ENCODE results near the gene ITGB5.

Gene ITGB5

GRCh38 chr3:124860599-124860998 lies 26.6 kb downstream of the ITGB5 start:
- WGBS (ENCODE audit: extremely low coverage, insufficient coverage, low lambda C conversion rate), result no CpG with 5 or more reads among the region's 1 CpG
- no peak overlapping the region for H3K4me2 ChIP-seq (ENCODE audit: low read length)
- no peak overlapping the region for H3K56ac ChIP-seq (ENCODE audit: low read length)
- peaks cover 2% of the 10 kb centered on the region for H3K4me1 ChIP-seq (ENCODE audit: control insufficient read depth, low read depth, low read length)
- no peak overlapping the region for H3K9ac ChIP-seq (ENCODE audit: low read length)
- no peak overlapping the region for H2BK120ac ChIP-seq (ENCODE audit: low read depth, low read length)
- peak; percentile 85 for DNase-seq
- no peak overlapping the region for H2BK15ac ChIP-seq (replicated peaks; ENCODE audit: low read depth)
- H2AK5ac ChIP-seq (ENCODE audit: low read length), result no peak overlapping the region
- no peak overlapping the region for H4K8ac ChIP-seq (ENCODE audit: low read depth, low read length)
- peaks cover 1% of the 10 kb centered on the region for H3K36me3 ChIP-seq (ENCODE audit: control insufficient read depth, insufficient read depth, low read length)
- no peak overlapping the region for H4K5ac ChIP-seq (ENCODE audit: low read length)
- H2BK5ac ChIP-seq (ENCODE audit: low read length), result no peak overlapping the region
- peaks cover 28% of the 10 kb centered on the region for H3K79me1 ChIP-seq (ENCODE audit: low read length)
- H3K79me2 ChIP-seq (ENCODE audit: control insufficient read depth, insufficient read depth, low read length), result peaks cover 59% of the 10 kb centered on the region
- no peaks in the 10 kb centered on the region for H3K27me3 ChIP-seq (ENCODE audit: insufficient read depth, low read length, poor library complexity)
- peak overlapping the region; percentile 23 for H3K18ac ChIP-seq (ENCODE audit: low read length)
- no peak overlapping the region for H3K4me3 ChIP-seq (ENCODE audit: low read length)
- H3K23ac ChIP-seq (ENCODE audit: low read length), result no peak overlapping the region
- H3K27ac ChIP-seq (ENCODE audit: low read depth, low read length), result peak overlapping the region; percentile 39
- H3K4ac ChIP-seq (ENCODE audit: low read depth, low read length), result no peak overlapping the region

- Histone ChIP-seq H2BK15ac (replicated peaks; ENCODE audit: low read depth) (no peak overlapping the region), H3K4me3 (ENCODE audit: low read length) (no peak overlapping the region), H4K5ac (ENCODE audit: low read length) (no peak overlapping the region), H3K56ac (ENCODE audit: low read length) (no peak overlapping the region), H3K4me2 (ENCODE audit: low read length) (no peak overlapping the region), H3K23ac (ENCODE audit: low read length) (no peak overlapping the region), H3K27ac (ENCODE audit: low read depth, low read length) (peak overlapping the region; percentile 54), H3K9ac (ENCODE audit: low read length) (no peak overlapping the region), H3K27me3 (ENCODE audit: insufficient read depth, low read length, poor library complexity) (no peaks in the 10 kb centered on the region), H4K8ac (ENCODE audit: low read depth, low read length) (no peak overlapping the region), H3K18ac (ENCODE audit: low read length) (no peak overlapping the region), H2BK120ac (ENCODE audit: low read depth, low read length) (no peak overlapping the region), H3K79me2 (ENCODE audit: control insufficient read depth, insufficient read depth, low read length) (peaks cover 53% of the 10 kb centered on the region), H3K4ac (ENCODE audit: low read depth, low read length) (no peak overlapping the region), H3K36me3 (ENCODE audit: control insufficient read depth, insufficient read depth, low read length) (peaks cover 5% of the 10 kb centered on the region), H3K4me1 (ENCODE audit: control insufficient read depth, low read depth, low read length) (peaks cover 2% of the 10 kb centered on the region), H2AK5ac (ENCODE audit: low read length) (no peak overlapping the region), H3K79me1 (ENCODE audit: low read length) (peaks cover 25% of the 10 kb centered on the region), H2BK5ac (ENCODE audit: low read length) (no peak overlapping the region)
- DNase-seq, result peak; percentile 82
- WGBS (ENCODE audit: extremely low coverage, insufficient coverage, low lambda C conversion rate), result no CpG with 5 or more reads among the region's 7 CpGs
Measured at GRCh38 chr3:124859025-124859424, 28.1 kb downstream of the ITGB5 start.

- Histone ChIP-seq H4K8ac (ENCODE audit: low read depth, low read length) (no peak overlapping the region), H3K27me3 (ENCODE audit: insufficient read depth, low read length, poor library complexity) (no peaks in the 10 kb centered on the region), H3K79me1 (ENCODE audit: low read length) (peaks cover 26% of the 10 kb centered on the region), H3K23ac (ENCODE audit: low read length) (no peak overlapping the region), H3K56ac (ENCODE audit: low read length) (no peak overlapping the region), H2AK5ac (ENCODE audit: low read length) (no peak overlapping the region), H3K79me2 (ENCODE audit: control insufficient read depth, insufficient read depth, low read length) (peaks cover 52% of the 10 kb centered on the region), H2BK15ac (replicated peaks; ENCODE audit: low read depth) (no peak overlapping the region), H3K4me1 (ENCODE audit: control insufficient read depth, low read depth, low read length) (peaks cover 2% of the 10 kb centered on the region), H3K4me2 (ENCODE audit: low read length) (no peak overlapping the region), H2BK120ac (ENCODE audit: low read depth, low read length) (no peak overlapping the region), H3K36me3 (ENCODE audit: control insufficient read depth, insufficient read depth, low read length) (peaks cover 5% of the 10 kb centered on the region), H3K9ac (ENCODE audit: low read length) (no peak overlapping the region), H3K27ac (ENCODE audit: low read depth, low read length) (no peak overlapping the region), H3K18ac (ENCODE audit: low read length) (no peak overlapping the region), H2BK5ac (ENCODE audit: low read length) (no peak overlapping the region), H3K4ac (ENCODE audit: low read depth, low read length) (no peak overlapping the region), H4K5ac (ENCODE audit: low read length) (no peak overlapping the region), H3K4me3 (ENCODE audit: low read length) (no peak overlapping the region)
- DNase-seq, result no peak
- no CpG with 5 or more reads among the region's 1 CpG for WGBS (ENCODE audit: extremely low coverage, insufficient coverage, low lambda C conversion rate)
Measured at GRCh38 chr3:124858275-124858674, 28.9 kb downstream of the ITGB5 start.

GRCh38 chr3:124856677-124857076 lies 30.5 kb downstream of the ITGB5 start:
- peaks cover 7% of the 10 kb centered on the region for H3K4me1 ChIP-seq (ENCODE audit: control insufficient read depth, low read depth, low read length)
- no CpG with 5 or more reads among the region's 2 CpGs for WGBS (ENCODE audit: extremely low coverage, insufficient coverage, low lambda C conversion rate)
- no peak overlapping the region for H3K9ac ChIP-seq (ENCODE audit: low read length)
- H2BK15ac ChIP-seq (replicated peaks; ENCODE audit: low read depth), result no peak overlapping the region
- H3K56ac ChIP-seq (ENCODE audit: low read length), result no peak overlapping the region
- no peak overlapping the region for H2BK5ac ChIP-seq (ENCODE audit: low read length)
- H3K36me3 ChIP-seq (ENCODE audit: control insufficient read depth, insufficient read depth, low read length), result peaks cover 5% of the 10 kb centered on the region
- no peak overlapping the region for H2BK120ac ChIP-seq (ENCODE audit: low read depth, low read length)
- no peak overlapping the region for H3K18ac ChIP-seq (ENCODE audit: low read length)
- H3K4me2 ChIP-seq (ENCODE audit: low read length), result no peak overlapping the region
- no peak overlapping the region for H2AK5ac ChIP-seq (ENCODE audit: low read length)
- no peaks in the 10 kb centered on the region for H3K27me3 ChIP-seq (ENCODE audit: insufficient read depth, low read length, poor library complexity)
- no peak for DNase-seq
- no peak overlapping the region for H3K27ac ChIP-seq (ENCODE audit: low read depth, low read length)
- no peak overlapping the region for H3K4me3 ChIP-seq (ENCODE audit: low read length)
- H3K79me2 ChIP-seq (ENCODE audit: control insufficient read depth, insufficient read depth, low read length), result peaks cover 45% of the 10 kb centered on the region
- no peak overlapping the region for H4K5ac ChIP-seq (ENCODE audit: low read length)
- no peak overlapping the region for H3K23ac ChIP-seq (ENCODE audit: low read length)
- no peak overlapping the region for H3K4ac ChIP-seq (ENCODE audit: low read depth, low read length)
- no peak overlapping the region for H4K8ac ChIP-seq (ENCODE audit: low read depth, low read length)
- H3K79me1 ChIP-seq (ENCODE audit: low read length), result peaks cover 22% of the 10 kb centered on the region

- no peak overlapping the region for H2BK120ac ChIP-seq (ENCODE audit: low read depth, low read length)
- H3K27me3 ChIP-seq (ENCODE audit: insufficient read depth, low read length, poor library complexity), result no peaks in the 10 kb centered on the region
- H4K5ac ChIP-seq (ENCODE audit: low read length), result no peak overlapping the region
- H3K4me2 ChIP-seq (ENCODE audit: low read length), result no peak overlapping the region
- H3K36me3 ChIP-seq (ENCODE audit: control insufficient read depth, insufficient read depth, low read length), result peaks cover 7% of the 10 kb centered on the region
- no peak overlapping the region for H2BK15ac ChIP-seq (replicated peaks; ENCODE audit: low read depth)
- H4K8ac ChIP-seq (ENCODE audit: low read depth, low read length), result no peak overlapping the region
- no peak overlapping the region for H3K23ac ChIP-seq (ENCODE audit: low read length)
- H3K4ac ChIP-seq (ENCODE audit: low read depth, low read length), result no peak overlapping the region
- H3K18ac ChIP-seq (ENCODE audit: low read length), result no peak overlapping the region
- no peak overlapping the region for H3K4me3 ChIP-seq (ENCODE audit: low read length)
- peaks cover 28% of the 10 kb centered on the region for H3K79me1 ChIP-seq (ENCODE audit: low read length)
- no peak overlapping the region for H3K27ac ChIP-seq (ENCODE audit: low read depth, low read length)
- no peak for DNase-seq
- no CpG with 5 or more reads among the region's 1 CpG for WGBS (ENCODE audit: extremely low coverage, insufficient coverage, low lambda C conversion rate)
- H3K79me2 ChIP-seq (ENCODE audit: control insufficient read depth, insufficient read depth, low read length), result peaks cover 54% of the 10 kb centered on the region
- H3K4me1 ChIP-seq (ENCODE audit: control insufficient read depth, low read depth, low read length), result peaks cover 9% of the 10 kb centered on the region
- H2AK5ac ChIP-seq (ENCODE audit: low read length), result no peak overlapping the region
- no peak overlapping the region for H2BK5ac ChIP-seq (ENCODE audit: low read length)
- no peak overlapping the region for H3K9ac ChIP-seq (ENCODE audit: low read length)
- H3K56ac ChIP-seq (ENCODE audit: low read length), result no peak overlapping the region
Measured at GRCh38 chr3:124854009-124854408, 33.2 kb downstream of the ITGB5 start.

GRCh38 chr3:124853446-124853845 lies 33.7 kb downstream of the ITGB5 start:
- H2BK120ac ChIP-seq (ENCODE audit: low read depth, low read length), result no peak overlapping the region
- H2BK5ac ChIP-seq (ENCODE audit: low read length), result no peak overlapping the region
- no peak overlapping the region for H3K4me3 ChIP-seq (ENCODE audit: low read length)
- WGBS (ENCODE audit: extremely low coverage, insufficient coverage, low lambda C conversion rate), result no CpG with 5 or more reads among the region's 3 CpGs
- H3K27me3 ChIP-seq (ENCODE audit: insufficient read depth, low read length, poor library complexity), result no peaks in the 10 kb centered on the region
- no peak overlapping the region for H3K9ac ChIP-seq (ENCODE audit: low read length)
- H3K18ac ChIP-seq (ENCODE audit: low read length), result no peak overlapping the region
- no peak overlapping the region for H3K23ac ChIP-seq (ENCODE audit: low read length)
- H3K4ac ChIP-seq (ENCODE audit: low read depth, low read length), result no peak overlapping the region
- no peak overlapping the region for H4K5ac ChIP-seq (ENCODE audit: low read length)
- peaks cover 9% of the 10 kb centered on the region for H3K4me1 ChIP-seq (ENCODE audit: control insufficient read depth, low read depth, low read length)
- peaks cover 30% of the 10 kb centered on the region for H3K79me1 ChIP-seq (ENCODE audit: low read length)
- no peak overlapping the region for H2BK15ac ChIP-seq (replicated peaks; ENCODE audit: low read depth)
- peaks cover 52% of the 10 kb centered on the region for H3K79me2 ChIP-seq (ENCODE audit: control insufficient read depth, insufficient read depth, low read length)
- H3K4me2 ChIP-seq (ENCODE audit: low read length), result no peak overlapping the region
- H3K56ac ChIP-seq (ENCODE audit: low read length), result no peak overlapping the region
- no peak overlapping the region for H3K27ac ChIP-seq (ENCODE audit: low read depth, low read length)
- no peak overlapping the region for H2AK5ac ChIP-seq (ENCODE audit: low read length)
- H4K8ac ChIP-seq (ENCODE audit: low read depth, low read length), result no peak overlapping the region
- H3K36me3 ChIP-seq (ENCODE audit: control insufficient read depth, insufficient read depth, low read length), result peaks cover 7% of the 10 kb centered on the region
- DNase-seq, result no peak

Measured in mesendoderm (in vitro differentiated cells).